ENCODE data around the gene ABLIM2. TPM values are rescaled to one million over a fixed set of nuclear protein-coding genes. Genes with fewer than 3 reads are reported as not detected.
A peak's percentile ranks its signal among the peaks of the same experiment; 100 is the strongest.

ABLIM2 gene
- total RNA-seq, 1 experiment from 2014 or later, result 6.1 TPM

- Histone ChIP-seq H3K27ac (ENCODE audit: low read depth, low read length) (no peak overlapping the region), H4K20me1 (ENCODE audit: insufficient read depth) (no peaks in the 10 kb centered on the region), H3K36me3 (ENCODE audit: control insufficient read depth in 1 of 2, insufficient read depth in 2 of 2, low read length in 2 of 2) (no peaks in the 10 kb centered on the region), H3K4me1 (ENCODE audit: control insufficient read depth in 1 of 2, insufficient read depth in 2 of 2, low read length in 2 of 2) (peaks cover 0 to 8% of the 10 kb centered on the region in 2 experiments; a peak in 3 of 4 replicates), H3K79me2 (ENCODE audit: insufficient read depth, low read length) (no peaks in the 10 kb centered on the region), H3K4me3 (replicated peaks in 1 of 2; ENCODE audit: low read depth in 1 of 2, low read length in 2 of 2) (no peak overlapping the region), H3K9ac (ENCODE audit: low read length) (no peak overlapping the region), H3K4me2 (ENCODE audit: low read length) (0 out of 2 replicates have a peak overlapping the region, but pooled peaks have one; percentile 7), H3K27me3 (ENCODE audit: insufficient read depth, low read length) (no peaks in the 10 kb centered on the region), H3K9me2 (ENCODE audit: insufficient read depth) (no peaks in the 10 kb centered on the region), H3K9me3 (ENCODE audit: control insufficient read depth in 1 of 2, insufficient read depth in 1 of 2, low read depth in 1 of 2, low read length in 2 of 2) (no peaks in the 10 kb centered on the region), H2AFZ (ENCODE audit: low read depth, low read length, poor library complexity, severe bottlenecking) (no peak overlapping the region)
- TF ChIP-seq CTCF (IDR thresholded peaks at IDR 0.05 in 2 of 3, conservative IDR thresholded peaks at IDR 0.05 in 1 of 3; ENCODE audit: borderline replicate concordance in 1 of 3, insufficient read depth in 1 of 3, low read depth in 2 of 3, low read length in 2 of 3) (no peak), ELF1 (IDR thresholded peaks at IDR 0.05; ENCODE audit: borderline replicate concordance, low read depth) (no peak), ZNF274 (IDR thresholded peaks at IDR 0.05; ENCODE audit: low read depth, low read length) (no peak), EGR1 (IDR thresholded peaks at IDR 0.05; ENCODE audit: low read depth) (no peak), CEBPB (IDR thresholded peaks at IDR 0.05; ENCODE audit: low read depth) (no peak), SIN3A (IDR thresholded peaks at IDR 0.05; ENCODE audit: low read depth) (no peak), RAD21 (IDR thresholded peaks at IDR 0.05; ENCODE audit: low read depth) (no peak), ZBTB33 (IDR thresholded peaks at IDR 0.05; ENCODE audit: extremely low read depth, insufficient replicate concordance, low read length) (no peak), EZH2phosphoT487 (IDR thresholded peaks at IDR 0.05; ENCODE audit: borderline replicate concordance) (no peak), EZH2 (IDR thresholded peaks at IDR 0.05) (no peak), MAX (IDR thresholded peaks at IDR 0.05) (no peak), FOSL1 (IDR thresholded peaks at IDR 0.05; ENCODE audit: low read depth) (no peak), ATF3 (IDR thresholded peaks at IDR 0.05) (no peak), CBX3 (IDR thresholded peaks at IDR 0.05; ENCODE audit: low read depth) (no peak)
- no peak for DNase-seq (ENCODE audit: low read depth, low spot score)
- CTCF ChIA-PET, result no interaction called here
- no peak for ATAC-seq
- BruUV-seq (replicated peaks), result no TSS peak
- intact Hi-C loops (cut with micrococcal nuclease), result no loop called here
- RAD21 ChIA-PET (ENCODE audit: low non-redundant PET in 1 of 2, low total read pairs in 2 of 2, uncharacterized antibody in 2 of 2, unreplicated experiment in 2 of 2), result no interaction called here
- POLR2A ChIA-PET, result no interaction called here
Measured at GRCh38 chr4:8030121-8030781, 128.4 kb downstream of the ABLIM2 start.
